Chondrocyte (in vitro differentiated cells): ENCODE data around the gene PIP4K2B. TPM values are rescaled to one million over a fixed set of nuclear protein-coding genes. Genes with fewer than 3 reads are reported as not detected.

ENCODE experiments used
- DNase-seq: peaks from one replicate; pipeline ENCODE4 v3.0.0; 2021; ENCODE audit warnings: mixed read lengths, low spot score
- H3K27ac Mint-ChIP-seq: one replicate; pipeline ENCODE4 v1.8.0; 2021; ENCODE audit warnings: mild to moderate bottlenecking, moderate library complexity, mixed read lengths; ENCODE audit not compliant: unreplicated experiment
- H3K27me3 Mint-ChIP-seq: 2 replicates; pipeline ENCODE4 v1.8.0; 2021; ENCODE audit warnings: low read depth, mixed read lengths
- H3K36me3 Mint-ChIP-seq: 2 replicates; pipeline ENCODE4 v1.8.0; 2021; ENCODE audit warnings: low read depth, mixed read lengths
- H3K4me1 Mint-ChIP-seq: 2 replicates; pipeline ENCODE4 v1.8.0; 2021; ENCODE audit warnings: low read depth, mild to moderate bottlenecking, mixed read lengths
- H3K4me3 Mint-ChIP-seq: one replicate; pipeline ENCODE4 v1.8.0; 2021; ENCODE audit warnings: mild to moderate bottlenecking, moderate library complexity, mixed read lengths; ENCODE audit not compliant: unreplicated experiment
- H3K9me3 Mint-ChIP-seq: 2 replicates; pipeline ENCODE4 v1.8.0; 2021; ENCODE audit warnings: low read depth, mixed read lengths
- total RNA-seq: library from RNA; stranded (reverse); gene quantifications from 3 replicates; pipeline ENCODE4 v1.2.1, GENCODE V29; 2021
- TF ChIP-seq, protein P1 (sequence below): fragments of 200-600 bp; sonication (generic); IDR thresholded peaks from 2 replicates; pipeline ENCODE4 v1.5.0; 2021; ENCODE audit warnings: antibody characterized with exemption, mild to moderate bottlenecking, moderate library complexity

PIP4K2B gene
- total RNA-seq, 1 donor from 2014 or later: 58.7 TPM

DNA sequence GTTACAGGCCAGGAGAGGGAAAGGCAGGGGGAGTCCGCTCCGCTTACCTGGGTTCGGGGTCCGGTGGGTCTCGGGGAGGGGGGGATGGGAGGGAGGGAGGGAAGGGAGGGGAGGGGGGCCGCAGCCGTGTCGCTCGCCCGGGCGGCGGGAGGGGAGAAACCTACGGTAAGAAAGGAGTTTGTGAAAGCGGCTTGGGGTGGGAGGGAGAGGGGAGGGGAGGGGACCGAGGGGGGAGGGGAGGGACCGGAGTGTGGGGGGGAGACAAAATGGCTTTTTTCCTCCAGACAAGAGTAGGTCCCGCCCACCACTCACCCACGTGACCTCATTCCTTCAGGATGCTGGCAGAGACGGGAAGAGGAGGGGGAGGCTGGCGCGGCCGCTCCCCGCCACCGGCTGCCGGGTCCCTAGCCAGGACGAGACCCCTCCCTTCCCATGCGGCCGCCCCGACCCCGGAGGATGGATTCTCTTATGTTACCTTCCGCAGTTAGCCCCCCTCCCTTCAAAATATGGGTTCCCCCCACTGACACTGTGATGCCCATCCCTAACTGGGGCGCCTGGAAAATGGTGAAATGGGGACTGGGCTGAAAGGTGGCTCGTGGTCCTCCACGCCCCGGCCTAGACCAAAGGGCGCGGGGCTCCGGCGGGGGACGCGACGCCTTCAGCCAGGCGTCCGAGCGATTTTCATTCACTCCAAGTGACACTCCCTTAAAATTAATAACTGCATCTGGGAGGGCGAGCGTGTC, 51.0 kb downstream of the PIP4K2B start, which contains the start of gene PCGF2:
TSS of gene PCGF2 (minus strand) at position 188 of the 743 bp plus-strand sequence. CDS start 7,934 bp downstream, outside the sequence.
- Mint-ChIP-seq H3K4me3 (peak within 1 kb of the TSS; percentile 81), H3K36me3 (peaks cover 1% of the 10 kb centered on the region), H3K27me3 (no peaks in the 10 kb centered on the region), H3K27ac (peak within 1 kb of the TSS; percentile 84), H3K4me1 (peaks cover 61% of the 10 kb centered on the region), H3K9me3 (no peaks in the 10 kb centered on the region)
- DNase-seq: no peak
- TF ChIP-seq, protein P1, sequence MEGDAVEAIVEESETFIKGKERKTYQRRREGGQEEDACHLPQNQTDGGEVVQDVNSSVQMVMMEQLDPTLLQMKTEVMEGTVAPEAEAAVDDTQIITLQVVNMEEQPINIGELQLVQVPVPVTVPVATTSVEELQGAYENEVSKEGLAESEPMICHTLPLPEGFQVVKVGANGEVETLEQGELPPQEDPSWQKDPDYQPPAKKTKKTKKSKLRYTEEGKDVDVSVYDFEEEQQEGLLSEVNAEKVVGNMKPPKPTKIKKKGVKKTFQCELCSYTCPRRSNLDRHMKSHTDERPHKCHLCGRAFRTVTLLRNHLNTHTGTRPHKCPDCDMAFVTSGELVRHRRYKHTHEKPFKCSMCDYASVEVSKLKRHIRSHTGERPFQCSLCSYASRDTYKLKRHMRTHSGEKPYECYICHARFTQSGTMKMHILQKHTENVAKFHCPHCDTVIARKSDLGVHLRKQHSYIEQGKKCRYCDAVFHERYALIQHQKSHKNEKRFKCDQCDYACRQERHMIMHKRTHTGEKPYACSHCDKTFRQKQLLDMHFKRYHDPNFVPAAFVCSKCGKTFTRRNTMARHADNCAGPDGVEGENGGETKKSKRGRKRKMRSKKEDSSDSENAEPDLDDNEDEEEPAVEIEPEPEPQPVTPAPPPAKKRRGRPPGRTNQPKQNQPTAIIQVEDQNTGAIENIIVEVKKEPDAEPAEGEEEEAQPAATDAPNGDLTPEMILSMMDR: no peak

DNA sequence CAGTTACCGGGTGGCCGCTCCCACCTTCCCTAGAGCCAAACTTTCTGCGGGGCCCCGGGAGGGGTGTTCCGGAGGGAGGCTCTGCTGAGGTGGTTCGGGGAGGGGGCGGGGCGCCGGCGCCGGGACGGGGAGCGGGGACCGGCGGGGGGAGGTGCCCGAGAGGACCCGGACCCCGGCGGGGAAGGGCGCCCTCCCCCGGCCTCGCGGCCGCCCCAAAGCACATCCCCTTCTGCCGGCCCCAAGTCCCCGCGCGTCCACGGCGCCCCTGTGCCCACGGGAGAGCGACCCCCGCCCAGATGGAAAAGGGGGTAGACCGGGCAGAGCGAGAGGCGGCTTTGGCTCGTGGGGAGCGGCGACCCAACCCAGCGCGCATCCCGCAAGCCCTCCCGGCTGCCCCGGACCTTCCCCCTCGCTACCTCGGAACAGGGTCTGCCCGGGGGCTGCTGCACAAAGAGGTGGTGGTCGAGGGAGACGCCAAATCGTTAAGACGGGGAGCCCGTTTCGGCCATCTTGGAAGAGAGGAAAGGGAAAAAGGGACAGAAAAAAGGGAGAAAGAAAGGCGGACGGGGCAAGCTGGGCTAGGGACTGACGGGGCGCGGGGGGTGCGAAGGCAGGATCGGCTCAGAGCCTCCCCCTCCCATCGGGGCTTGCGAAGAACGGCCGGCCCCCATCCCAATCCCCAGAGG, 51.8 kb downstream of the PIP4K2B start:
- Mint-ChIP-seq H3K27ac (peak overlapping the region; percentile 84), H3K27me3 (no peaks in the 10 kb centered on the region), H3K4me3 (peak overlapping the region; percentile 81), H3K36me3 (peaks cover under 1% of the 10 kb centered on the region), H3K4me1 (peaks cover 63% of the 10 kb centered on the region), H3K9me3 (no peaks in the 10 kb centered on the region)
- no peak for DNase-seq
- TF ChIP-seq, protein P1: peak; percentile 59

DNA sequence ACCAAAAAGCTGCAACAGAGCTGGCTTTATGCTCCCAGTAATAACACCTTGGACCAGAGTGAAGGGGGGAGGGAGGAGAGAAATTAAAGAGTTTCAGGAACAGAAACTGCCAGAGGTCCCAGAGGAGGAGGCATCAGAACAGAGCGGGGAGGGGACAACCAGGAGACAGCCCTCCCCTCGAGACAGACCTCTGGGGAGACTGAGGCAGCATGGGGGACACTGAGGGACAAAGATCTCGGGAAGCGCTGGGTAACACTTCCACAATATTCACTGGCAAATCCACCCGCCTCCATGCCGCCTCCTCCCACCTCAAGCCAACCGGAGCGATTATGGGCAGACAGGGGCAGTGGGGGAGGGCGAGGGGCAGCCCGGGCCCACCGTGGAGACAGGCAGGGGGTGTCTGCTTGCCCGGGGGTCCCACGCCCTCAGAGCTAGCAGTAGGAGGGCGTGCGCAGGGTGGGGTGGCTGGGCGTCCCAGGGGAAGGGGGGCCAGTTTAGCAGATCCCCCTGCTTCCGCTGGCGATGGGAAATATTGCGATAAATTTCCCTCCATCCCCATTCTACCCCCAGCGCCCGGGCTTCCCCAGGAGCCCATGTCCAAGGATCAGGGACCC, 52.4 kb downstream of the PIP4K2B start:
- Mint-ChIP-seq H3K27ac (peak overlapping the region; percentile 76), H3K36me3 (no peaks in the 10 kb centered on the region), H3K27me3 (no peaks in the 10 kb centered on the region), H3K9me3 (no peaks in the 10 kb centered on the region), H3K4me1 (peaks cover 68% of the 10 kb centered on the region), H3K4me3 (peak overlapping the region; percentile 81)
- TF ChIP-seq, protein P1: no peak
- DNase-seq: no peak

DNA sequence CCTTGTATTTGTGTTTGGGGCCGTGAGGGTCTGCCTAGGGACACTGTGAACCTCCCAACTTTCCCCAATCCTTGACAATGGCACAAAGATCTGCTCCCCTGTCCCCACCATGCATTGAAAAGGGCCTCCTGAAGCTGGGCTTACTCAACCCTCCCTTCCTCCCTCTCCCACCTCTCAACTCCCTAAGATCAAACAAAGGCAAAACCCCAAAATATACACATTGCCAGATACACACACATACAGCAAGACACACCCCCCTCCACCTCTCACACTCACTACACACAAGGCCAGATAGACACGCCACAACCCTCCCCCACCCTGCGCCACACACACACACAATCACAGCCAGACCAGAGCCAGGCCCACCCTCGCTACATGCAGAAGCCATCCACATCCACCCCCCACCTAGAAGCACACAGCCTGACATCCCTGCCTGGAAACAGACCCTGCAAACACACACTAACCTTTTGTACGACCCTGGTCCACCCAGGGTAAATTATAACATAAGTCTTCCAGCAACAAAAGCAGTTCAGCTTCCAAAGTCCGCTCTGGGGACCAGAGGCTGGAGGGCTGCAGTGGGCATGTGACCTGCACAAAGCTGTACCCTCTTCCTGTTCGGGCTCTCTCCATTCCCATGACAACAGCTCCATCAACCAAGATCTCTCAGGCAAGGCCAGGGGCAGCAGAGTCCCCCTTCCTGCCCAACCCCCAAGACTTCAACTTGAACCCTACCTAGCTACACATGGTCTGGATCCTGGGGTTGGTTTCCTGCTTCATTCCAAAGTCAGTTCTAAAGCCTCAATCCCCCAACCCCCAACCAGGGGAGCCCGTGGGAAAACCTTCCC, 53.1 kb downstream of the PIP4K2B start:
- H3K4me1 Mint-ChIP-seq: peaks cover 69% of the 10 kb centered on the region
- H3K27me3 Mint-ChIP-seq: no peaks in the 10 kb centered on the region
- no peaks in the 10 kb centered on the region for H3K36me3 Mint-ChIP-seq
- H3K27ac Mint-ChIP-seq: peak overlapping the region; percentile 76
- no peak for DNase-seq
- H3K9me3 Mint-ChIP-seq: no peaks in the 10 kb centered on the region
- H3K4me3 Mint-ChIP-seq: peak overlapping the region; percentile 81
- TF ChIP-seq, protein P1: no peak
